Vagina (tissue), 2 donors: Measurements from ENCODE around the gene DRG2. TPM values are rescaled to one million over a fixed set of nuclear protein-coding genes. Genes with fewer than 3 reads are reported as not detected.
A peak's percentile ranks its signal among the peaks of the same experiment; 100 is the strongest.

ENCODE experiments used
- DNase-seq, 2 donors: peaks; one replicate each; pipeline ENCODE4 v3.0.0-alpha.2; 2017; ENCODE audit errors: extremely low spot score in 2 of 2
- H3K27ac ChIP-seq: fragments of 200-600 bp; sonication (generic); one replicate; pipeline ENCODE4 v1.5.1; 2019
- H3K27me3 ChIP-seq: fragments of 200-600 bp; sonication (generic); one replicate; pipeline ENCODE4 v1.5.1; 2019
- H3K36me3 ChIP-seq, 2 donors: fragments of 200-600 bp; sonication (generic); one replicate each; pipeline ENCODE4 v1.5.1; 2017 to 2019
- H3K4me1 ChIP-seq: fragments of 200-600 bp; sonication (generic); one replicate; pipeline ENCODE4 v1.5.1; 2019
- H3K4me3 ChIP-seq, 2 donors: fragments of 200-600 bp; sonication (generic); 1 replicate in 1 of 2; 2 replicates in 1 of 2; pipeline ENCODE4 v1.5.1; 2016 to 2019
- H3K9me3 ChIP-seq: fragments of 200-600 bp; sonication (generic); one replicate; pipeline ENCODE4 v1.5.1; 2019
- POLR2A ChIP-seq, 2 donors: fragments of 450-650 bp; IDR thresholded peaks; one replicate each; pipeline ENCODE4 v1.6.1; 2017; ENCODE audit warnings: antibody characterized with exemption in 2 of 2, mild to moderate bottlenecking in 2 of 2, moderate library complexity in 2 of 2
- POLR2AphosphoS5 ChIP-seq, 2 donors: sonication (generic); formaldehyde crosslinking; IDR thresholded peaks; one replicate each; pipeline ENCODE4 v1.9.0; 2017; ENCODE audit warnings: antibody characterized with exemption in 2 of 2, mild to moderate bottlenecking in 2 of 2, low read depth in 1 of 2; ENCODE audit not compliant: insufficient read depth in 1 of 2
- intact Hi-C: fragments of 100-400 bp; cut with DNase I; formaldehyde crosslinking; loops from one replicate; pipeline ENCODE4 v1.15.1; 2023
- total RNA-seq: library from RNA; depleted of rRNA; stranded (reverse); fragments of >200 nt; gene quantifications from one replicate; pipeline ENCODE4 v1.2.3, GENCODE V29; 2016
- TF ChIP-seq, protein P1 (sequence below), 3 experiments: fragments of 450-650 bp in 2 of 3; fragments of 200-600 bp in 1 of 3; sonication (generic) in 1 of 3; IDR thresholded peaks; one replicate each; pipeline ENCODE4 v1.5.1; 2017 to 2019; ENCODE audit warnings: antibody characterized with exemption in 3 of 3, mild to moderate bottlenecking in 2 of 3, moderate library complexity in 2 of 3

DRG2 gene
- total RNA-seq, 1 donor from 2014 or later = 40.8 TPM

DNA sequence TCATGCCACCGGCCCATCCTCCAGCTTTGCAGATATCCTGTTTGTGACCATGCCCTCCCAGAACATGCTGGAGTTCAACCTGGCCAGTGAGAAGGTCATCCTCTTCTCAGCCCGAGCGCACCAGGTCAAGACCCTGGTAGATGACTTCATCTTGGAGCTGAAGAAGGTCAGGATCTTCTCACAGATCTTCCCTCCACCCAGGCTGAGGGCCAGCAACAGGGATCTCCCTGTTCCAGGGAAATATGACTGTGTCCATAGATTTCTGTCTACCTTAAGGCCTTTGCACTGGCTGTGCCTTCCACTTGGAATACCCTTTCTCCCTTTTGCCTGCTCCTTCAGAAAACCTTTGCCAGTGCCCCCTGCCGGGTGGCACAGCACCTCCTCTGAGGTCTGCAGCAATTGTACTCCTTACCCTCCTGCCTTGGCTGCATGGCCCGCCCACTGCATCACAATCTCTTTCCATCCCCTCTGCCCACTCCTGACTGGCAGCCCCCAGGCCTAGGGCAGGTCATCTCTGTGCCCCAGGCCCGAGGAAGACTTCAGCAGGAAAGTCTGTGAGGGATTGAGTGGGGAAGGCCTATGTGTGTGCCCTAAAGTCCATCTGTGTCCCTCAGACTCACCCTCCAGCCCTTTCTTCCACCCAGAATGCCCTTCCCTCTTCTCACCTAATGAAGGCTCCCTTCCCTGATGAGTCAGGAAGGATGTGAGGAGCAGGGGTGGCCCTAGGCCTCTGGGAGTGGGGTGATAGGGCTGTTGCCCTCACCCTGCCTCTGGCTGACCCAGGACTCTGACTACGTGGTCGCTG, 68.6 kb downstream of the DRG2 start:
- H3K27ac ChIP-seq = no peak overlapping the region
- no peak overlapping the region for H3K4me3 ChIP-seq
- intact Hi-C loops = no loop called here
- no peak for DNase-seq
- H3K36me3 ChIP-seq = no peaks in the 10 kb centered on the region
- peaks cover 41% of the 10 kb centered on the region for H3K4me1 ChIP-seq
- H3K9me3 ChIP-seq = no peaks in the 10 kb centered on the region
- TF ChIP-seq POLR2A (IDR thresholded peaks at IDR 0.05) (no peak), POLR2AphosphoS5 (IDR thresholded peaks at IDR 0.05; ENCODE audit: insufficient read depth in 1 of 2, low read depth in 1 of 2) (no peak)
- TF ChIP-seq, protein P1, sequence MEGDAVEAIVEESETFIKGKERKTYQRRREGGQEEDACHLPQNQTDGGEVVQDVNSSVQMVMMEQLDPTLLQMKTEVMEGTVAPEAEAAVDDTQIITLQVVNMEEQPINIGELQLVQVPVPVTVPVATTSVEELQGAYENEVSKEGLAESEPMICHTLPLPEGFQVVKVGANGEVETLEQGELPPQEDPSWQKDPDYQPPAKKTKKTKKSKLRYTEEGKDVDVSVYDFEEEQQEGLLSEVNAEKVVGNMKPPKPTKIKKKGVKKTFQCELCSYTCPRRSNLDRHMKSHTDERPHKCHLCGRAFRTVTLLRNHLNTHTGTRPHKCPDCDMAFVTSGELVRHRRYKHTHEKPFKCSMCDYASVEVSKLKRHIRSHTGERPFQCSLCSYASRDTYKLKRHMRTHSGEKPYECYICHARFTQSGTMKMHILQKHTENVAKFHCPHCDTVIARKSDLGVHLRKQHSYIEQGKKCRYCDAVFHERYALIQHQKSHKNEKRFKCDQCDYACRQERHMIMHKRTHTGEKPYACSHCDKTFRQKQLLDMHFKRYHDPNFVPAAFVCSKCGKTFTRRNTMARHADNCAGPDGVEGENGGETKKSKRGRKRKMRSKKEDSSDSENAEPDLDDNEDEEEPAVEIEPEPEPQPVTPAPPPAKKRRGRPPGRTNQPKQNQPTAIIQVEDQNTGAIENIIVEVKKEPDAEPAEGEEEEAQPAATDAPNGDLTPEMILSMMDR (IDR thresholded peaks at IDR 0.05) = no peak
- no peaks in the 10 kb centered on the region for H3K27me3 ChIP-seq

DNA sequence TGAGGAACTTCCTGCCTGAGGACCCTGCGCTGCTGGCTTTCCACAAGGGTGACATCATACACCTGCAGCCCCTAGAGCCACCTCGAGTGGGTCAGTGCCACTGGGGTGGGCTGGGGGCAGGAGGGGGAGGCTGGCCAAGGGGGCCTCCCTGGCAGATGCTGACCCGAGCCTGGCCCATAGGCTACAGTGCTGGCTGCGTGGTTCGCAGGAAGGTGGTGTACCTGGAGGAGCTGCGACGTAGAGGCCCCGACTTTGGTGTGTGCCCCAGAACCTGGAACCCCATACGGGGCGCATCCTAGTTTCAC, 69.2 kb downstream of the DRG2 start:
- intact Hi-C loops = no loop called here
- TF ChIP-seq POLR2A (IDR thresholded peaks at IDR 0.05) (no peak), POLR2AphosphoS5 (IDR thresholded peaks at IDR 0.05; ENCODE audit: insufficient read depth in 1 of 2, low read depth in 1 of 2) (no peak)
- TF ChIP-seq, protein P1 (IDR thresholded peaks at IDR 0.05) = no peak

More for the DNA sequence above, 69.2 kb downstream of the DRG2 start:
- Histone ChIP-seq H3K36me3 (no peaks in the 10 kb centered on the region), H3K27me3 (no peaks in the 10 kb centered on the region), H3K9me3 (no peaks in the 10 kb centered on the region), H3K4me1 (peaks cover 41% of the 10 kb centered on the region), H3K27ac (peak overlapping the region; percentile 81), H3K4me3 (no peak overlapping the region)
- no peak for DNase-seq

Other genes with a start within 250 kb of the DRG2 start
- gene TOM1L2, start 115.5 kb upstream of the DRG2 start, total RNA-seq = 88.6 TPM
- gene DRC3, start 115.1 kb upstream of the DRG2 start, total RNA-seq = 0.74 TPM
- 15.5 TPM for gene ATPAF2, start 48.8 kb upstream of the DRG2 start, total RNA-seq
- gene GID4, start 48.5 kb upstream of the DRG2 start, total RNA-seq = 11.3 TPM
- gene MYO15A, start 20.8 kb downstream of the DRG2 start, total RNA-seq = 6.1 TPM
- 77.3 TPM for gene ALKBH5, start 95.9 kb downstream of the DRG2 start, total RNA-seq
- gene LLGL1, start 137.7 kb downstream of the DRG2 start, total RNA-seq = 27.7 TPM
- 277 TPM for gene FLII, start 170.8 kb downstream of the DRG2 start, total RNA-seq
- gene MIEF2, start 172.7 kb downstream of the DRG2 start, total RNA-seq = 18.4 TPM
- 15.5 TPM for gene TOP3A, start 227.0 kb downstream of the DRG2 start, total RNA-seq
- gene SMCR8, start 227.3 kb downstream of the DRG2 start, total RNA-seq = 11.0 TPM